Measurements from ENCODE around the gene RINL.

The RINL gene

DNA sequence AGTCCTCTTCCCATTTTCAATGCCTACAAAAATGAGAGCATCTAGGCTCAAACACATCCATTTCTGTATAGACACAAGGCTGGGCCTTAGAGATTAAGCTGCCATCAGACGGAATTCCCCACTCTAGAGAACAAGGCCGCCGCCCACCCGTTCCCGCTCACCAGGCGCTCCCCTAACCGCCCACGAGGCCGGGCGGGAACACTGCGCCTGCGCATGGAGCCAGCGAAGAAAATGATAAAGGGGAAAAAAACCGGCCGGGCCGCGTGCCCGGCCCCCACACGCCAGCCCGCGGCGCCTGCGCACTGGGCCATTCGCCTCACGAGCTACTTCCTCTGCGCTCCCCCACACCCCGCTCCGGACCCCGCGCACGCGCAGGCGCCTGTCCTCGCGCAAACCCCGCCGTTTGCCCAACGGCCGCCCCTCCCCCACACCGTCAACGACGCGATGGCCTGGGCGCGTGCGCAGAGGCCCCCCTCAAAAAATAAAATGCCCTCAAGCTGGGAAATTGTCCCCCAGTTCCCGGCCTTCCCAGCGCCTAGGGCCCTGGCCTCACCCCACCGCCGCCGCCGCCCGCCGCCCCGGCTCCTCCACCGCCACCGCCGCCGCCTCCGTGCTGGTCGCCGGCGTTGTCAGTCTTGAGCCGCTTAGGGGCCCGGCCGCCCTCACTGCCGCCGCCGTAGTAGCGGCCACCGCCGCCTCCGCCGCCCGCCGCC lies 28.8 kb downstream of the RINL start:
- DNase-seq (ENCODE audit: low spot score): peak; percentile 99

DNA sequence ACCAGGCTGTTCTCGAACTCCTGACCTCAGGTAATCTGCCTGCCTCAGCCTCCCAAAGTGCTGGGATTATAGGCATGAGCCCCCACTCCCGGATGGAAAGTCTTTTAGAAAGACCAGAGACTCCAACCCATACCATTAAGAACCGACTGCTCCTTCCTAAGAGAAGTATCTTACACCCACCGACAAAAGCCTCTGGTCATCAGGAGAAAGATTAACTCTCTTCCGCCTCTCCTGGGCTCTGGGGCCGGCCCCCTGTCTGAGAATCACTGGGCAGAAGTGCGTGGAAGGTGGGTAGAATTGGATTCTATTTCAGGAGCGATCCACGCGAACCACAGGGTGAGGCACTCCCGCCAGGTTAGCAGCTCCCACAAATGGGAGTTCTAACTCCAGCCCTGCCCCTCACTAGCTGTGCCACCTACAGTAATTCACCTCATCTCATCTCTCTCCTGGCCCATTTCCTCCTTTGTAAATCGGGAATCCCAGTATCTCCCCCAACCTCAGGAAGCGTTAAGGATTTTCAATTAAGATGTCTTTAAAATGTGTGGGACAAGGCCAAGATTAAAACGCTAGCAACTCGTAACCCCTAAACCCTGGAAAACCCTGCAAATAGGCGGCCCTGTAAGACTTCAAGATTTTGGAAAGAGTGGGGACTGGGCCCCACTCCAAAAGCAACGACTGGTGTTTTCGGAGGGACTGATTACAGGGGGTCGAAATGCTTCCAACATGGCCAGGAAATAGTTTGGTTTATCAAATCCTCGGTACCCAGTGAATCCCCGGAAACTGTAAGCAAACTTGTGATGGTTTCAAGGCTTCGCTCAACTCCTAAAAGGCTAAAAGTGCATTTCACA lies 29.6 kb downstream of the RINL start:
- DNase-seq (ENCODE audit: low spot score): no peak

DNA sequence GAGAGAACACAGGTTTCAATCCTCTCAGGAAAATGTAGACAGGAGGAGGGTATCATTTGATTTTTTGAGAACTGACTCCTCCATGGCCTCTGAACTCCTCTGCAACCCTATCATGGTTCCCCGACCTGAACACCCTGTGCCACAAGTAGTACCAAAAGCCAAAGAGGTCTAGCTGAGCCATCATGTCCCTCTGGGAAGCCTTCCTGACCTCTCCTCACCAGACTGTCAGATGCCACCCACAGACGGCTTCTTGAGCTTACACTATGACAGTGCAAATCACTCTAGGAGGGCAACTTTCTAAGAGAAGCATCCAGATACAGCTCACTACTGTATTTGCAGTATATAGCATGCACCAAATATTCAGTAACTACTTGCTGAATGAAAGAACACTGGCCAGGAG lies 32.0 kb downstream of the RINL start:
- DNase-seq (ENCODE audit: low spot score): no peak

DNA sequence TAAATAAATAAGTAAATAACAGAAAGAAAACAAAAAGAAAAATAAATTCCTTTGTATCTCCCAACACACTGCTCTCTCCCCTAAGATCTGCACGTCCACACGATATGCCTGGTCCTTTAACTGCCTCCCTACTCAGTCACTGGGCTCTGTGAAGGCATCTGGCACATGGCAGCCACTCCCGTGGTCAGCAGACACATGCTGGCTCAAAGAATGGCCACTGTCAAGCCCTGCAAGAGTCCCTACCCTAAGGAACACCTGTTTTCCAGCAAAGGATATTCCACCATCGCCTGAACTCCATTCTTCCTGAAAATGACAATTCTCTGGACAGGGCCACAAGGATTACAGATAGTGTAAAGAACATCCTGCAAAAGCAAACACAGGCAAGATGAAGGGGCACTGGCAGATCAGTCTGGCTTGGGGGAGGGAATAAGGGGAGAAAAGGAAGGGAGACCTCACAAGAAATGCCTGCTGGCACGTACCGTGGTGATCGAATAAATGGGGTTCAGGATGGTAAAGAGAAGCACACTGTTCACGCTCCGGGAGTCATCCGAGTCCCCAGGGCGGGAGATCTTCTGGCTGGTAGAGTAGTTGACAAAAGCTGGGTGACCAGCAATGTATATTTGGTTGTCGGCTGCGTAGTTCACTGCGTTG lies 32.6 kb downstream of the RINL start:
- no peak for DNase-seq (ENCODE audit: low spot score)

DNA sequence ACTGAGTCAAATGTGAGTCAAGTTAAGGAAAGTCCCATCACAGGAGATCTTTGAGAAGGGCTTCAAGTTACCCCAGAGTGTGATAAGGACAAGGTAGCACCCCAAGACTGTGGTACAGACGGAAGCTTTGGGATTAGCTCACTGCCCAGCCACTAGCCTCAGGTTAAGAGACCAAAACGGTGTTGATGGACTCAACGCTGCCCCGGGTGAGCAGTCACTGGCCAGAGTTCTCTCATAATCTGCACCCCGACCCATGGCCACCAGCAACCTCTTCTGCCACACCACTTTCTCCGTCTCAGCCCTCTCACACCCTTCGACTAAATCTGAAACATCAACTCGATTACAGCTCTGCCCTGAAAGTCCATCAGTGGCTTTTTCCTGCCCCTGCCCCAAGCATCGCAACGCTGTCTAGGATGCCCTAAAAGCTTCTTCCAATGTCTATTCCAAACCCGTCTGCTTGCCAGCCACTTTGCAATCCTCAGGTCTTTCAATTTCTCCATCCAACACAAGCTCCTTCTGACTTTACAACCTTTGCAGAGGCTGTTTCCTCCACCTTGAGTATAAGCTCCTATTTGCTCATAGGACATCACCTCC lies 33.9 kb downstream of the RINL start:
- no peak for DNase-seq (ENCODE audit: low spot score)

DNA sequence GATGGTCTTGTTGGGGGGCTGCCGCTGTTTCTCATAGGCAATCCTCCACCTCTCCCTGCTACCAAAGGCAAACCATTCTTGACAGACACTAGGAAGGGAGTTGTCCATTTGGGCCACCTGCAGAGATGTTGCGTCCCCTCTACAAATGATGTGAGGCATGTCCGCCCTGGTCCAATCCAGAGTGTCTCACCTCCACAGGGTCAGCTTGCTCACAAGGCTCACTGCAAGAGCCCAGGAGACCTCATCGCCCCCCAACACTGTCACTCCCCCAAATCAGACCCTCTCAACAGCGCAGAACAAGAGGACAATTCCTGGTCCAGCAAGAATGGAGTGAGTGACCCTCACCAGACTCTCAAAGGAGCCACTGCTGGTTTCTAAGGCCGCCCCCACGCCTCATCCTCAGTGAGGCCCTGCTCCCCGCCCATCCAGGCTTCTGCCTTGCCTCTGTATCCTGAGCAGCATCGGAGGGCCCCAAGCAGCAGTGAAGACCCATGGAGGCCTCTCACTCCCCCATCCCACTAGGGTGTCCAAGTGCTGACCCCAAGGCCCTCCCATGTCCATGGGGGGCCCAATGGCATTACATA lies 34.8 kb downstream of the RINL start:
- DNase-seq (ENCODE audit: low spot score): no peak

DNA sequence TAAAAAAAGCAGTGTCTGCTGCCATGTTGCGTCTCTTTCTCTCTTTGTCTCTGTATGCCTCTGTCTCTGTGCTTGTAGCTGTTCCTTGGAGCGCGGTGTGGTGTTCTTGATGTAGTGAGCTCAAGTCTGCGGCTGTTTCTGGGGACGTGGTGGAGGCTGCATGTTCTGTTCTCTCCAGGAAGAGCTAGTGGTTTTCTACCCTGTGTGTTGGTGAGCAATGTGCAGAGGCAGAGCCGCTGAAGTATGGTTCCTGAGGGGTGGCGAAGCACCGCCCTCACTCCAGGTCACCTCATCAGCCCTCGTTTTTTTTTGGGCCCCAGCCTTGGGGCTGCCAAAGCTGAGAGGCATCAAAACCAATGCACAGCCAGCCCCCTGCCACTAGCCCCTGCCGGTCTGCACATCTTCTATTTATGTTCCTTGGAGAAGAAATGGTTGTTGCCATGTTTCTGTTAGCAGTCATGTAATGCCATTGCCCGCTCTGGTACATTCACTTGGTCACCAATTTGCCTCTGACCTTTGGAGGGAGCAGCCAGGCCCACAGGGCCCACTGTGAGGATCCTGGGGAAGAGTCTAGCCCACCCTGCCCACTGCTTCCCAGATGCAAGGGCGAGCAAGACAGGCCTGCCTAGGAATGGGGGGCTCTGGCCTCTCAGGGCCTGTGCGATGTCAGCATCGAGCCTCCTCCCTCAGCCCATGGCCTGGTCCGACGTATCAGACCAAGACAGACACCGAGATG lies 35.5 kb downstream of the RINL start:
- no peak for DNase-seq (ENCODE audit: low spot score)

DNA sequence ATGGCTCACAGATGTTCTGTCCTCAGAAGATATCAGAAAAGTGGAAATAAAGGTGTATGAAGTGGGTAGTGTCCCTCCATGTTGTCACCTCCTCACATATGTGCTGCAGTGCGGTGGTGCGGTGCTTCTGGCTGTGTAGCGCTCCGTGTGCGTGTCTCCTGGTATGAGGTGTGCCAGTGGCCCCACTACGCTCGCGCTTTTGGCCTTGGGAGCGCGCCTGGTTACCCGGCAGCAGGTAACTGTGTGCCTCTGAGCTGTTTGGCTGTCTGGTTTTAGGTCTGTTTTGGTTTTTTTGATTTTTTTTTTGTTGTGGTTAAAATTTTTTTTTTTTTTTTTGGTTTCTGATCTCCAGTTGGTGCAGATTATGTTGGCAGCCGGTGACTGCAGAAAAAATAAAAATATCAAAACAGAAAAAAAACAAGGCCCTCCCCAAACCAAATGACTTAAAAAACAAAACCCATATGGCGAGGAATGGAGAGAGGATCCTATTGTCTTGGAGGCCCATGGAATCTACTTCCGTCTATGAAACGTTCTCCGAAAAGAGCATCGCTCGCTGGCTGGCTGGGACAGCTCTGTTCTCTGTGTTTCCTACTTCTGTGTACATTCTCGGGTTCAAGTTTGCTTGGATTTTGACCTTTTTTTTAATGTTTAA lies 36.2 kb downstream of the RINL start:
- DNase-seq (ENCODE audit: low spot score): no peak

DNA sequence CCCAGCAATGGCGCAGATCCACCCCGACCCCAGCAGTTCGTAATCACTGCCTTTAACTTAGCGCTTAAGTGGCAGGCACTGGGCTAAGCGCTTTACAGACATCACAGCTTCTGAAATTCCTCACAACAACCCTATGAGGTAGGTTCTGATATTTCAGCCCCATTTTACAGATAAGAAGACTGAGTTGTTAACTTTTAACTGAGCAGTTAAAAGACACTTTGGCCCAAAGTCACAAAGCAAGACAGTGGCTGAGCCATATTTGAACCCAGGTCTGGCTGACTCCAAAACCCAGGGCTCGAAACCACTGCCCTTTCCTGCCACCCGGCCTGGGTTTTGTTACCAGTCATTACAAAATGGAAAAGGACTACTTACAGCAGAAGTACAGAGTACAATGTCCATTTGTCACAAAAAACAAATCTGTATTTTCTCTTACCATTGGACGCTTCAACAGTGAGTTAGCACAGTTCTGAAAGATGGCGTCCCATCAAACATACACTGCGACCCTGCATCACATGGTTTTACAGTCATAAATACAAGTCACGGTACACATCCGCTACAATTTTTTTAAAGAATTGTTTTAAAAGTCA lies 36.8 kb downstream of the RINL start:
- no peak for DNase-seq (ENCODE audit: low spot score)

DNA sequence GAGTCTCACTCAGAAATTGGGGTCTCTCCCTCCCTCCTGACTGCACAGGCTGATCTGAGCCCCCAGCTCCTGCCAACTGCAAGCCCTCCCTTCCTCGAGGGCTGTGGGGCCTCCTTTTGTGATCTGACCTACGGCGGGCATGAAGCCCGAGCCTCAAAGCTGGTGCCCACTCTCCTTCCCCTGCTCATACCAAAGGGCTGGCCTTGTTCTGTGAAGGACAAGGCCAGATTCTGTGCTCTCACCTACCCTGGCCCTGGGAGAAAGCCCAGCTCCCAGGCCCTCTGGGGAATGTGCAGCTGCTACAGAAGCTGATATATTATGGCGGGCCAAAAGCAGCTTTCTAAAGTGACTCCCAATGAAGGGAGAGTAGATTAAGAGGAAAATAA lies 37.5 kb downstream of the RINL start:
- DNase-seq (ENCODE audit: low spot score): no peak

DNA sequence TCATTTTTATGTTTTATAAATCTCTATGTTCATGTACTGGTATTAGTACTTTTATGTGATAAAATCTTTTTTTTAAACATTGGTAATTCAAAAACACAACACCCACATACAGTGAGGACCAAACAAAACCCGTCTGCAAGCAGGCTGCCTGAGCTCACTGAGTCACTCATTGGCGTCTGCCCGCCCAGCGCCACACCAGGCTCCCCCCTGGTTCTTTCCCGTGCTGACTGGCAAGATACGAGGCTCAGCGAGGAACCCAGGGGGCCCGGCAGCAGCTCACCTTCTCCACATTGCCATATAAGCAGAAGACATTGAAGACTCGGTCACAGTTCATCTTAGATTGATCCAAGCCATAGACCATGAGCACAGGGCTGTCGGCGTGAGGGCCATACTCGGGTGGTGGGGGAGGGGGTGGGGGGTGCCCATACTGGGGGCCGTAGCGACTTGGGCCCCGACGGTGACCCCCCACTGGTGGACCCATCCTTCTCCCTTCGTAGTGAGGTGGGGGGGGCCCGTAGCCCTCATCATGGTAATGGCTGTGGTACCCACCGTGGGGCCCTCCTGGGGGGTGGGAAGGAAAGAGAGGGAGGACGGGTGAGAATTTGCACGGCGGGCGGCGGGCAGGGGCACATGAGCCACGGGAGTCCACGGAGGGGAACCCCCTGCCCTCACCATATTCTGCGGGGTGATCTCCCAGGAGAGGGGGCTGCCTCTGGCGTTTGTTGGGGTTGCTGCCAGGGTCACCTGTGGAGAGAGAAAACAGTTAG lies 38.1 kb downstream of the RINL start:
- DNase-seq (ENCODE audit: low spot score): no peak

DNA sequence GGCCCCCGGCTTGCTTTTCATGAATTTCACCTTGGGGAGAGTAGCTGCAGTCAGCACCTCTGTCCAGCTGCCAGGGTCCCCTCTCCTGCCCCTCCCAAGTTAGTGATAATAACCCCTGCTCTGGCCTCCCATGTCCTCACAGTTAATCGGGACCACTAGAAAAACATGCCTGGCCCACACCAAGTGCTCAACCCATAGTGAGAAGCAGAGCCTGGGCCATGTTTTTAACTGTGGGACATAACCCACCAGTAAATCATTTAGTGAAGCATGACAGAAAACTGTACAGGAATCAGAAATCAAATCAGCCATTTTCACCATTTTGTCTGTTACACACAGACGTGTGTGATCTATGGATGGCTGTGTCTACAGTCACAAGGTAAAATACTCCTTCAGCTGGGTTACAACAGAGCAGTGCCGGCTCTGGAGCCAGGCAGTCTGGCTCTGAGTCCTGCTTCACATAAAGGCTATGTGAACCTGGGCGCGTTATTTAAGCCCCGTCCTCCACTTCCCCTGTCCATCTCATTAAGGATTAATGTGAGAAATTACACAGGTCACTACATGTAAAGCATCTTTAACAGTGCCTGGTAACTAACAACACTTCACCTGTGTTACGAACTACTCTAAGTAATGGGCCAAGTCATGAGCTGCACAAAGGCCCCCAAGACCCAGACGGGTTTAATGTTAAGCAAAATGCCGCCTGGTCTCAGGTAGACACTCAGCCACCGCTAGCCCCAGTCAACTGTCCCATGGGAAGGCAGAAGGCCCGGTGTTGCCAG lies 38.9 kb downstream of the RINL start:
- DNase-seq (ENCODE audit: low spot score): no peak

DNA sequence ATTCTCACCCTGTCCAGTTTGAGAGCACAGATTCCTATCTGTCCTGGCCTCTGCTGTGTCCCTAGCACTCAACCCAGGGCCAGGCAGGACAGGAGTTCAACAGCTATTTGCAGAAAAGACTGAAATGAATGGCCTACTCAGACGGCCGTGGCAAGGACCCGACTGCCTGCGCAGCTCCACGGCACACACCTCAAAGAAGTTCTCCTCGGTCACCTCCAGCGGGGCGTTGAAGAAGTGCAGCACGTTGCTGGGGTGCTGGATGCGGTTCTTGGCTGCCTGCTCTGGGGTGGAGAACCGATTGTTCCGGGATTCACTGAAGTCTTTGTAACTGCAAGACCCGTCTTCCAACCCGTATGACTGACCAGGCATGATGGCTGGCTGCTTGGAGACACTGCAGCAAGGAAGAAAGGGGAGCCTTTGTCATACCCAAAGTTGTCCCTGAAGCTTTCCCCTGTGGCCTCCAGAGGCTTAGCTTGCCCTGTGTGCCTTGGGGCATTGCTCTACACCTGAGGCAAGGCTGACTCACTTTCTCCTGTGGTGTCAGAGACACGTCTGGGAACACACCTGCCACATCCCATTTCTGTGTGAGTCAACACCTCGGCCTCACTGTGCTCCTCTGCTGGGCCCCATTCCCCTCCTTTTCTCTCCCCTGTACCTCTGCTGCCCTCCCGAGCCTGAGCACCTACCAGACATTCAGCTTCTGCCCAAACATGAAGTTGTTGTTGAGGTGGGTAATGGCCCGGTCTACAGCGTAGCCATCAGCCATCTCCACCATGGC lies 39.7 kb downstream of the RINL start:
- no peak for DNase-seq (ENCODE audit: low spot score)

DNA sequence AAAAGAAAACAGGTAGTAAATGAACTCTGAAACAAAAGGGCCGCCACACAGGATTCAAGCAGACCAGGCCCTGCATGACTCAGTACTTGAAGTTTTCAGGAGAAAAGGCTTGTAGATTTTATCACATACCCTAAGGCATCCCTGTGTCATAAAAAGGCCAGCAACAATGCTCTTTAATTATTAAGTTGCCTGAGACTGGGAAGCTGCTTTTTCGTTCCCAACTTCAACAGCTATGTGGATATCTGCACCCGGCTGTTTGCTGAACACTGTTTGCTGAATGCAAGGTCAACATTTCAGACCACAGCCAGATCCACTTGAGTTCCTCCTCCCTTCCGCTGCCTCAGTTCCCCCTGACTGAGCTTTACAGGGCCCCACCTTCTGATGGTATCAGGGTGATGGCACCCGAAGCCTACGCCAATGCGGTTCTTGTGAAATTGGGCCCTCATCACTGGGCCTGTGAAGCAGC lies 40.4 kb downstream of the RINL start:
- DNase-seq (ENCODE audit: low spot score): peak; percentile 14

DNA sequence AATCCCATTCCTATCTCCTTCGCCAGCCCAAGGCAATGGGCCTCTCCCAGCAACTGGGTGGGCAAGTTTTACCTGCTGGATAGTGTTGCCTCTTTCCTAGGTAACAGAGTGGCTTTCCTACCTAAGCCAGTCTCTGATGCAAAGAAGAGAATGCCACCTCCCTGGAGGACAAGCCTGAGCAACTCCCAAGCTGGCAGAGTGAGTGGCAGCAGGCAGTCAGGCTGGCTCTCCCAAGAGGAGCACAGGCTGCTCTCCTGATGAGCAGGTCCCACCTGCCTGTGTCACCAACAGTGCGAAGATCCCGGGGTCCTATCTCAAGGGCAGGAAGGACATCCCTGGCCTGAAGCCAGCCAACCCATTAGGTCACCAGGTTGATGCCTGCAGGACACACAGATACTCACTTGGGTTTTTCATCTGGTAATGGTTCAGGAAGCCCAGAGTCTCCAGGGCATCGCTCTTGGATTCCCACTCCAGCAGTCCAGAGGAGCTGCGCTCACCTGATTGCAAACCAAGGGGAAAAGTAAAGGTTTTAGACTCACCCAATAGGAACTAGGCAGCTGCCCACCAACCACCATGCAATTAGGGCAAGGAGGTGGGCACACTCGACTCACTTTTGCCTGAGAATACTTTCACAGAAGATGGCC lies 41.0 kb downstream of the RINL start:
- DNase-seq (ENCODE audit: low spot score): peak; percentile 2

DNA sequence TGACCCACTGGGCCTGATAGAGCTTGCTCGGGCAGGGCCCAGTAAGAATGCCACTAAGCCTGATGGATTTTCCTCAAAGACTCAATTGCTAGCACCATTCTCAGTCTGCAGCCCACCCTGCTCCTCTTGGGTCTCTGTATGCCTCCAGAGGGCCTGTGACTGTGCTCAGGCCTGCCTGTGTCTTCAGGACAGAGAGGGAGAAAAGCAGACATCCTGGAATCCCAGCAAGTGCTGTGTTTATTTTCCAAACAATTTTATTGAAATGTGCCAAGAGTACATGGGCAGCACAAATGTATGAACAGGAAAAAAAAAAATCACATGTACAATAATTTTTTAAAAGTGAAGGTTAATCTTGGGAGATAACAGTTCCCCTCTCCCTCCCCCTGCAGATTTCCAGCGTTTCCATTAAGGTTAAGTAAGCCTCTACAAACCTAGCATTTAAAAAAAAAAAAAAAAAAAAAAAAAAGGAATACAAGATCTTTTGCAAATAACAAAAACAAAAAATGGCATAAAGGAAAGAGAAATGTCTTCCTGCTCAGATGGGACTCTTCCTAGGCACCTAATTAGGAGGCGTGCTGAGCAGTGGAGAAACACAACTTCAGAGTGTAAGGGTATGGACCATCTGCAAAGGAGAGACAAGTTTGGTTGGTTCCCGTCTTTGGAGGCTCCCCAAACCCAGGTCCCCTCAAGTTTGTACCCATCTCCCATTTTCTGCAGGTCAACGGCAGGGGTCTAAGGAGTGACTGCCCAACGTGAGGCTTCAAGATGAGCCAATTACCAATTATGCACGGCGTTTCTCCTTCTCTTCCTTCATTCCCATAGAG lies 41.7 kb downstream of the RINL start:
- no peak for DNase-seq (ENCODE audit: low spot score)

DNA sequence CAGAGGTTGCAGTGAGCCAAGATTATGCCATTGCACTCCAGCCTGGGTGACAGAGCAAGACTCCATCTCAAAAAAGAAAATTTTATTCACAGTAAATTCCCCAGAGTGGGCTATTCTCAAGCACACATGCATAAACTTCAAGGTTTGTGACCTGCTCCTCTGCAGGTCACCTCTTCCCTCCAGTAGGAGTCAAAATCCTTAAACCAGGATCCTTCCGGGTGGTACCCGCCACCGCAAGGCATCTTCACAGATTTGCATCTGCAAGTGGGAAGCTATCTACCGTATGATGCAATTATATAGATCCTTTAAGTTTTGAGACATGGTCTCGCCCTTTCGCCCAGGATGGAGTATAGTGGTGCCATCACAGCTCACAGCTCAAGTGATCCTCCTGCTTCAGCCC lies 43.5 kb downstream of the RINL start:
- DNase-seq (ENCODE audit: low spot score): no peak
